PC-3 (cell line): ENCODE data around the gene ATP12A.

Experiments
- CTCF ChIP-seq: fragments of 300-600 bp; sonication (generic); conservative IDR thresholded peaks from 2 replicates; pipeline ENCODE4 v1.5.1; 2017; ENCODE audit warnings: antibody characterized with exemption, low read depth, mild to moderate bottlenecking, low read length
- EZH2 ChIP-seq: fragments of 300-600 bp; sonication (generic); IDR thresholded peaks from one replicate; pipeline ENCODE4 v1.6.1; 2017; ENCODE audit warnings: antibody characterized with exemption, mild to moderate bottlenecking, low read length; ENCODE audit not compliant: unreplicated experiment
- EZH2phosphoT487 ChIP-seq: fragments of 300-600 bp; sonication (generic); IDR thresholded peaks from 2 replicates; pipeline ENCODE4 v1.6.1; 2018; ENCODE audit warnings: mild to moderate bottlenecking, antibody characterized with exemption, low read length, borderline replicate concordance

GRCh38 chr13:24682353-24682752, 2.1 kb downstream of the ATP12A start:
- TF ChIP-seq EZH2 (no peak), CTCF (no peak), EZH2phosphoT487 (no peak)
